ENCODE data around the gene OR13C3.
"Not testable (repeated sequence)": the region's sequence is repeated elsewhere in the genome, so short reads cannot be mapped to it uniquely, and the experiment has no call there.

The OR13C3 gene

DNA sequence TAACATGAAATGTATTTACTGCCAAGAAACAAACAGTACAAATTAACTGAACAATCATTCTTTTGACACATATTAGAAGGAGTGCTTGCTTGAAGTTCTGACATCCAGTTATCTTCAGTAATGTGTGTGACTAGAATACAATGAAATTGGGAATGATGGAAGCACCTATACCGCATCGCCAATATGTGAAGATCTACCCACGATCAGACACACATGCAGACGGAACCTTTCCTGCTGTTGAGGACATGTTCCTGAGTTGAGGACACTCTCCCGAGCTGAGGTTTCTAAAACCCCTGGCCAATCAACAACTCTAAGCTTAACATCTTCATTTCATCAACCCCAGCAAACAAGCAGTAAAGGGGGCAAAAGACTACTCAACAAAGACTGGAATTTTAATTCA is at the start of gene OR13C3:
Gene OR13C3 (minus strand): TSS at position 101 of the 400 bp plus-strand sequence. CDS start 133 bp downstream, outside the sequence.
- no peak for DNase-seq (ENCODE audit: low spot score)

DNA sequence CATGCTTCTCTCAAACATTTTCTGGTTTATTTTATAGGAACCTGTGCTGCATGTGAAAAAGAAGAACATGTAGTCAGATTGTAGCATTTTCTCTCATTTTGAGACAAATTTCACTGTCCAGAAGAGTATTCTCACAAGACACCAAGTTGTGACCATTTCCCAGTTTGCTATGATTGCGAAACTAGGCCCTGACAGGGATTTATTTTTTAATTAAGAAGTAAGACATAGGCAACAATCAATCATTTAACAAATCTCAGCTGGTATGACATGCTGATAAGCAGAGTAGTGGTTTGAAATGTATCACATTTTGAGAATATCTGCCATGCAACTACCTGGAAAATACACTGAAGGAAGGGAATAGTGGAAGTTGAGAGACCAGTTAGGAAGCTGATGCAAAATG is 43.9 kb upstream of the OR13C3 start:
- DNase-seq (ENCODE audit: low spot score) = no peak

DNA sequence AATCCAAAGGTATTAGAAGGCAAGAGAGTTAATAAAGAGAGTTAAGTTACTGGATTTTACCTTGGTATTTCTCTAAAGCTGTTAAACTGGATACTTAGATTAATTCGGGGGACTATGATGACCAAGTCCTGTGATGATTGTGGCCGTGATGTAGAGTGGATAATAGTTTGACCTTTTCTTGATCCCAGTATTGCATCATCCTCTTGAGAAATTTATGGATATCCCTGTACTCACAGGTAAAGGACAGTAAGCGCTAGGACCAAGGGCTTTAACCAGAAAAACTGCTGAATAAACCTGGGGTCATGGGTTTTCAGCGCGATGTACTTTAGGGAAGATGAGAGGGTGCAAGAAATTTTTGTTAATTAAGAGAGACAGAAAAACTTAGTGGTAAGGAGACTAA is 40.6 kb upstream of the OR13C3 start:
- no peak for DNase-seq (ENCODE audit: low spot score)

DNA sequence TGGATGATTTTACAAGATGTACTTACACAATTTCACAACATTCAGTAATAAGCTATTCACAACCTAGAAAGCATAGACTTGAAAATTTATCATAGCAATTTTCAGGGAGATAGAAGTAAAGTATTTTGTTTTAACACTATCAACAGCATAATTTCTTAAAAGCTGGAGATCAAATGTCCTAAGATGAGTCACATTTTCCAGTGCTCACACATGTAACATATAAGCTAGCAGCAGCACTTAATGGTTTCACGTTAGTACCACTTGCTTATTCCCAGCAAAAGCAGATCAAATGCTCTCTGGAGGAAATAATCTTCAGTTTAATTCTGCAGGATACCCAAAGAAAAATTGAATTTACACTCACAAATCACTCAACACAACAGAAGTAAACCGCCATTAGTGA is 38.8 kb upstream of the OR13C3 start:
- DNase-seq (ENCODE audit: low spot score) = no peak

DNA sequence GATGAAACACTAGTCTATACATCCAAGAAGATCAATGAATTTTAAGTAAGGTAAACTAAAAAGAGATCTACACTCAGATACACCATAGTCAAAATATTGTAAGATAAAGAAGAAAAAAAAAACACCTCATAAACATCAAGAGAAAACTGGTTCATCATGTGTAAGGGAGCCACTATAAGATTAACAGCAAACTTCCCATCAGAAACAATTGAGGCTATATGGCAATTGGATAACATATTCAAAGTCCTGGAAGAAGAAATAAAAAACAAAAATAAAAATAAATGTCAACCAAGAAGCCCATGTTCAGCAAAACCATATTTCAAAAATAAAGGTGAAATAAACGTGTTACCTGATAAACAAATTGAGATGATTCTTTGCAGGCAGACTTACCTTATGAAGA is 36.0 kb upstream of the OR13C3 start:
- no peak for DNase-seq (ENCODE audit: low spot score)

DNA sequence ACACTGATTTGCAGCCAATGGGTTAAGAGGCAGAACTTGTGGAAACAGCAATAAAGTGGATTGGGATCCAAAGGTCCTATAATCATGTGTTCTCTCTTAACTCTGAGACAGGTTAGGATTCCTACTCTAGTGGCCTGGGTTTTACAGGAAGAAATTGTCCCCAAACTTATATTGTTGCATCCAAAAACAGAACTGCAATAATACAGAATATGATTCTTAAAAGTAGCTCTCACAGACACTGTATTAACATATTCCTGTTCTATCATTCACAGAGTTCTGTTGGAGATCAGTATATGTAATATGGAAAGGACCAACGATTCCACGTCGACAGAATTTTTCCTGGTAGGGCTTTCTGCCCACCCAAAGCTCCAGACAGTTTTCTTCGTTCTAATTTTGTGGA is 32.2 kb upstream of the OR13C3 start, which contains the start of gene OR13C8:
Gene OR13C8 (plus strand): TSS at position 301 of the 400 bp plus-strand sequence. CDS start 0 bp downstream, at position 301.
- no peak for DNase-seq (ENCODE audit: low spot score)

DNA sequence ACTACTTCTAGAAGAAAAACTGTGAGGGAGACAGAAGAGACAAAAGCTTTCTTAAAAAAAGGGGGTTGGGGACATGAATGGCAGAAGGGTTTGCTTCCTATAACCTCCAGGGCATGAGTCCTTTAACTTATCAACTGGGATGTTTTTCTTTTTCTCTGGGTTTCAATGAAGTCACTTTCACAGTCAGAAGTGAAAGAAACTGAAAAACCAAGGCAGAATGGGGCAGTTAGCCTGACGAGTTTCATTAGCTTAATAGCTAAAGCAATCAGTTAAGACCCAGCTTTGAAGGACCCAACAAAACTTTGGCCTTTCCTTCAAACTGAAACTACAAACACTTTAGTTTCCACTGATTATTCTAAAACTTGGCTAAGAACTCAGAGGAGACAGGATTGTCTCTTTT is 27.7 kb upstream of the OR13C3 start:
- DNase-seq (ENCODE audit: low spot score) = no peak

DNA sequence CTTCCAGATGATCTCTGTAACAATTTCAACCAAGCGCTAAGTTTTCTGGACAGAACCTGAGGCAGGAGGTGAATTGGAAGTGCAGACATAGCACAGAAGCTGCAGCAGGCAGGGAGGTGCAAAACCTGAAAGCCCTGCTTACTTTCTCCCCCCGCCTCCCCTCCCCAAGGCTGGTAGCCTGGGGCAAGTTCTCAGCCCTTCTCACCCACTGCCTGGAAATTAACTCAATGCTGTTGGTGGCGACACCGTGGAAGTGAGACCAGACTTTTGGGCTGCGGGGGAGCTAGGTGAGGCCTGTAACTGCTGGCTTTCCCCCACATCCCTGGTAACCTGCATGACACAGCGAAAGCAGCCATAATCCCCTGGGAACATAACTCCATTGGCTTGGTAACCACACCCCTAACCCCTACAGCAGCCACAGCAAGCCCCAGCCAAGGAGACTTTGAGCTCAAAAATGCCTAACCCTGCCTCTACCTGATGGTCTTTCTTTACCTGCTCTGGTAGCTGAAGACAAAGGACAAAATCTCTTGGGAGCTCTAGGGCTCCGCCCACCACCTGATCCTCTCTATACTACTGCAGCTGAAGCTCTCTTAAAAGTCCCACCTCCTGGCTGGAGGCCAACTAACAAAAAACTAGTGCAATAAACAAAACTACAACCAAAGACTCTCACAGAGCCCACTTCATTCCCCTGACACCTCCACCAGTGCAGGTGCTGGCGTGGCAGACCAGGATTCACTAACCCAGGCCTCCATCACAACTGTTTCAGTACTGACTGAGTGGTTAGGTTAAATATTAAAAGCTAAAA is 20.4 kb upstream of the OR13C3 start:
- no peak for DNase-seq (ENCODE audit: low spot score)

DNA sequence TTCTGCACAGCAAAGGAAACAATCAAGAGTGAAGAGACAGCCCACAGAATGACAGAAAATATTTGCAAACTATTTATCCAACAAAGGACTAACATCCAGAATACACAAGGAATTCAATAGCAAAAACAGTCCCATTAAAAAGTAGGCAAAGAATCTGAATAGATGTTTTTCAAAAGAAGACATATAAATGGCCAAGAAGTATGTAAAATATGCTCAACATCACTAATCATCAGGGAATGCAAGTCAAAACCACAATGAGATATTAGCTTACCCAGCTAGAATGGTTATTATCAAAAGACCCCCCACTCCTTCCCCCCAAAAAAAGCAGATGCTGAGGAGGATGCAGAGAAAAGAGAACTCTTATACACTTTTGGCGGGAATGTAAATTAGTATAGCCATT is 18.9 kb upstream of the OR13C3 start:
- DNase-seq (ENCODE audit: low spot score) = no peak

DNA sequence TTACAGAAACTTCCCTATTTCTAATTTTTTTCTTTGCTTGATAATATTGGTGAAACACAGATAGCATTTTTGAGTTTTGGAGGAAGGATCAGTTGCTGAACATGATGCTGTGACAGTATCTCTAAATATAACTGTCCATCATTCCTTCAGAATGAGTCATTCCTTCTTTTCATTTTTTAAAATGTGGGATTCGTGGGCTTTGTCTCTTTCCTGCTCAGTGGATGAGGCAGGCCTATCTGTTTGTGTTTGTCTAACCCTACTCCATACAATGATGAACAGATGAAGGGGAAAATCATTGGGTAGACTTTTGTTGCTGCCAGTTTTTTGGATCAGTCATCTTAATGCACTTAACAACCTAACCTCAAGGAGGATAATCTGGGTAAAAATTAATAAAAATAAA is 16.6 kb upstream of the OR13C3 start:
- DNase-seq (ENCODE audit: low spot score) = no peak

DNA sequence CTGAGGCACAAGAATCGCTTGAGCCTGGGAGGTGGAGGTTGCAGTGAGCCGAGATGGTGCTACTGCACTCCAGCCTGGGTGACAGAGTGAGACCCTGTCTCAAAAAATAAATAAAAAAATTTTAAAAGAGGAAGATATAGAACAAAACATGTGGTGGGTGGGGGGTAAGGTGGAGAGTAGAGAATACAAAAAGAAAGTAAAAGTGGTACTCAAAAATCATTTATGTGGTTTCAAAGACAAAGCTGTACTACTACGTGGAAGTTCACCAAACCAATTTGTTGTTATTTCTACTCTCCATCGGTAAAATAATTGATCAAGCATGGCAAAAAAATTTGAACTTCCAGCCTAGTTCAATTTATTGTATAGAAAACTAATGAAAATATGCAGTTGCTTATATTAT is 8.0 kb upstream of the OR13C3 start:
- DNase-seq (ENCODE audit: low spot score) = no peak

DNA sequence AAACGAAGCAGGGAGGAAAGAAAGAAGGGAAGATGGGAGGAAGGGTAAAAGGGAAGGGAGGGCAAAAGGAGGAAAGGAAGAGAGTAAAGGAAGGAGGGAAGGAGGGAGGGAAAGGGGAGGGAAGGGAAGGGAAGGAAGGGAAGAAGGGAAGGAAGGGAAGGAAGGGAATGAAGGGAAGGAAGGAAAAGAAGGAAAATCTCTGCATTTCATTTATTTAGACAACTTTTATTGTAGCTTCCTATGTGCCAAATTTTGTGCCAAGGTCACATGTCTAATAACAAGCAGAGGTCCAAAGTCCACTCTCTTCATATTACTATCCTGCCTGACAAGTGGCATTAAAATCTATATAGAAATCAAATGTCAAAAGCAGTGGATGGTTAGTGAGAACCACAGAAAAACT is 2.6 kb upstream of the OR13C3 start:
- DNase-seq (ENCODE audit: low spot score) = no peak

DNA sequence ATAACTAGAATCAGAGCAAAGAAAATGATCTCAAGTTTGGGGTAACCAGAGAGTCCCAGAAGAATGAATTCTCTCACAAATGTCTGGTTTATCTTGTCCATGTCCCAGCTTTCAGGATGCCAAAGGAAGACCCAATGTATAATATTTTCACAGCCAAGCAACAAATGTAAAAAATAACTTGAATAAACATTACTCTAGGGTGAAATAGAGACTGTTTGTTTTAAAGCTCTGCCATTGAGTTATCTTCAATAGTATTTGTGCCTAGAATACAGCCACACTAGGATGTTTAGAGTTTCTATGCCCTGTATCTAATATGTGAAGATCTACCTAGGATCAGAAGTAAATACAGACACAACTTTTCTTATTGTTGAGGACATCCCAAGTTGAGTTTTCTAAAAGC is 9.5 kb downstream of the OR13C3 start, which contains the start of gene OR13C4:
Gene OR13C4 (minus strand): TSS at position 101 of the 400 bp plus-strand sequence. CDS start 0 bp downstream, at position 101.
- no peak for DNase-seq (ENCODE audit: low spot score)

DNA sequence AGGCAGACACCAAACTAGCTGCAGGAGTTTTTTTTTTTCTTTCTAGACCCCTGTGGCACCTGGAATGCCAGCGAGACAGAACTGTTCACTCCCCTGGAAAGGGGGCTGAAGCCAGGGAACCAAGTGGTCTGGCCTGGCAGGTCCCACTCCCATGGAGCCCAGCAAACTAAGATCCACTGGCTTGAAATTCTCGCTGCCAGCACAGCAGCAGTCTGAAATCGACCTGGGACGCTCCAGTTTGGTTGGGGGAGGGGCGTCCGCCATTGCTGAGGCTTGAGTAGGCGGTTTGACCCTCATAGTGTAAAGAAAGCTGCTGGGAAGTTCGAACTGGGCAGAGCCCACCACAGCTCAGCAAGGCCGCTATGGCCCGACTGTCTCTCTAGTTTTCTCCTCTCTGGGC is 16.4 kb downstream of the OR13C3 start:
- DNase-seq (ENCODE audit: low spot score) = not testable (repeated sequence)

DNA sequence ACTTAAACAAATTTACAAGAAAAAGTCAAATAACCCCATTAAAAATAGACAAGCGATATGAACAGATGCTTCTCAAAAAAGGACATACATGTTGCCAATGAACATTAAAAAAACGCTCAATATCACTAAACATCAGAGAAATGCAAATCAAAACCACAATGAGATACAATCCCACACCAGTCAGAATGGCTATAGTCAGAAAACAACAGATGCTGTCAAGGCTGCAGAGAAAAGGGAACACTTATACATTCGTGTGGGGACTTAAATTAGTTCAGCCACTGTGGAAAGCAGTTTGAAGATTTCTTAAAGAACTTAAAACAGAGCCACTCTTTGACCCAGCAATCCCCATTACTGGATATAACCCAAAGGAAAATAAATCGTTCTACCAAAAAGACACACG is 21.8 kb downstream of the OR13C3 start:
- DNase-seq (ENCODE audit: low spot score) = peak; percentile 3

DNA sequence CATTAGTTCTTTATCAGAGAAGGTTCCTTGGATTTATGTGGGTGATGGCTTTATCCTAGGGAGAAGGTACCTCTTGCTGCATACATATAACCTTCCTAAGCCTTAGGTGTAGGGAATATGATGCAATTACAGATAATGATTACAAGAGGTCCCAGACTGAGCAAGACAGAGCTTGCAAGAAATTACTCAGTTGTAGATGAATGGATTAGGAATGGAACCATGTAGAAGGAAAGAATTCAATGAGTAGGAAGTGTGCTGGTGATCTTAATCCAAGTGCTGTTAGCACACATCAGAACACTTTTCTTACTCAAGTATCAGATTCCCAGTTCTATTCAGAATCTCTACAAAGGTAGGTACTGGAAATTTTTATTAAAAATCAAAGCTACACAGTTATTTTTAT is 30.1 kb downstream of the OR13C3 start:
- no peak for DNase-seq (ENCODE audit: low spot score)

DNA sequence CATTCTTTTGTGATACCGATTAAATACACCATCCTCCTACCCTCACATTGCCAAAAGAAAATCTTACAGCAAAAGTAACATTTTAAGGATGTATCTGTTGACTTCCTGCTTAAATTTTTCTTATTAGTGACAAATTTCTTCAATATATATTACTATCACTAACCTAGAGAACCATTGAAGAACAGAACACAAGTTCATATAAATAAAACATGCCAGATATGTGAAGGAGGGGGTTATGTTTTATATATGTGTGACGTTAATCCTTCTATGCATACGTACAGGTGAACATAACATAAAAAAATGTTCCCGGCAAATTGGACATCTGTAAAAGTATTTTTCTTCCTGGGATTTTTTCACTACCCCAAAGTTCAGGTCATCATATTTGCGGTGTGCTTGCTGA is 32.7 kb downstream of the OR13C3 start, which contains the start of gene OR13F1:
Gene OR13F1 (plus strand): TSS at position 301 of the 400 bp plus-strand sequence. CDS start 0 bp downstream, at position 301.
- no peak for DNase-seq (ENCODE audit: low spot score)

DNA sequence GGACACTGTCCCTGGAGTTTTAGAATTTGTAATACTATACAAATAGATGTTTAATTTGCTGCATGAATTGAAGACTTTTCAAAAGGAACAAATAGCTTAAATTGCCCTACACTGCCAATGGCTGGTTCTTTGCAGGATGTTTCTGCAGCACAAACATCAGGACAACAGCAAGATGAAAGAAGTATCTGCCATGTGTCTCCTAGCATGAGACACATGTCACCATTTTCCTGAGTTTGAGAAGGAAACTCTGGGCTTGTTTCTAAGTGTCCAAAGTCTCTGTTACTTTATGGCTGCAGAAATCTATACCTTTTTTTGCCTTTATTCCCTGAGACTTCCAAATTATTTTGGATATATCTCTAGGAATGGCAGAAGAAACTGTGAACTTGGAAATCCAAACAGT is 33.2 kb downstream of the OR13C3 start:
- no peak for DNase-seq (ENCODE audit: low spot score)

DNA sequence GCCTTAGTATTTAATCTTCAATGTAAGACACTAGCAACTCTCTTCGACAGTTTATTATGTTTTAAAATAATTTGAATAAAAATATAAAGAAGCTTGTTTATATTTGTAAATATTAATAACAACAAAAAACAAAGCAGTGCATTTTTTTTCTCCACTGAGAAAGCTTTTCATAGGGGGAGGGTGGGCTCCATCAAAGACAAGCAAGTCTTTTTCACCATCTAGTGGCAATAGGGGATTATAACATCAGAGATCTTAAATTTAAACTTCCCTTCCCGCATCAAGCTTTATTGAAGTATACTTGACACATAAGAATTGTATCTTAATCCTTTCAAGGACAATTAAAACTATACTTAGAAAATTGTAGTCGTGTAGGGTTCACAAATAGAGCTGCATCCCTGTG is 41.8 kb downstream of the OR13C3 start:
- DNase-seq (ENCODE audit: low spot score) = no peak
